ENCODE data around the gene TACC3.

TACC3 gene

GRCh38 chr4:1713003-1713851, 8.1 kb upstream of the TACC3 start:
- no peak for TF ChIP-seq CTCF (IDR thresholded peaks at IDR 0.05; ENCODE audit: low read depth, low read length, missing control alignments)
- DNase-seq (ENCODE audit: extremely low read depth, low read depth) = no peak
- peak overlapping the region; percentile 98 for H3K4me3 ChIP-seq (replicated peaks; ENCODE audit: low read depth, low read length)

GRCh38 chr4:1714303-1715001, 6.9 kb upstream of the TACC3 start:
- DNase-seq (ENCODE audit: extremely low read depth, low read depth) = no peak
- TF ChIP-seq CTCF (IDR thresholded peaks at IDR 0.05; ENCODE audit: low read depth, low read length, missing control alignments) = no peak
- no peak overlapping the region for H3K4me3 ChIP-seq (replicated peaks; ENCODE audit: low read depth, low read length)

GRCh38 chr4:1715002-1715758, 6.1 kb upstream of the TACC3 start:
- no peak for TF ChIP-seq CTCF (IDR thresholded peaks at IDR 0.05; ENCODE audit: low read depth, low read length, missing control alignments)
- no peak overlapping the region for H3K4me3 ChIP-seq (replicated peaks; ENCODE audit: low read depth, low read length)
- no peak for DNase-seq (ENCODE audit: extremely low read depth, low read depth)

GRCh38 chr4:1716065-1716945, 5.0 kb upstream of the TACC3 start:
- no peak for DNase-seq (ENCODE audit: extremely low read depth, low read depth)
- no peak overlapping the region for H3K4me3 ChIP-seq (replicated peaks; ENCODE audit: low read depth, low read length)
- no peak for TF ChIP-seq CTCF (IDR thresholded peaks at IDR 0.05; ENCODE audit: low read depth, low read length, missing control alignments)

GRCh38 chr4:1717129-1718094, 3.9 kb upstream of the TACC3 start:
- no peak for DNase-seq (ENCODE audit: extremely low read depth, low read depth)
- no peak for TF ChIP-seq CTCF (IDR thresholded peaks at IDR 0.05; ENCODE audit: low read depth, low read length, missing control alignments)
- H3K4me3 ChIP-seq (replicated peaks; ENCODE audit: low read depth, low read length) = no peak overlapping the region

Data from HFF-Myc (cell line).